NOMO-1 treated with DMSO at 0.1 percent for 48 hours (cell line): ENCODE results near the gene OR2V1.
"Not testable (repeated sequence)": the region's sequence is repeated elsewhere in the genome, so short reads cannot be mapped to it uniquely, and the experiment has no call there.

Experiments
- DNase-seq: peaks from one replicate; lab custom pipeline; 2025; ENCODE audit not compliant: unreplicated experiment; lab: John Stamatoyannopoulos, UW

The OR2V1 gene

GRCh38 chr5:181160755-181161533 is 30.0 kb upstream of the OR2V1 start:
- DNase-seq = not testable (repeated sequence)

- no peak for DNase-seq
Observed at GRCh38 chr5:181160152-181160754, 29.3 kb upstream of the OR2V1 start.

- peak; percentile 38 for DNase-seq
Observed at GRCh38 chr5:181159286-181160151, 28.6 kb upstream of the OR2V1 start.

- DNase-seq = no peak
Observed at GRCh38 chr5:181158869-181159268, 27.9 kb upstream of the OR2V1 start.

- DNase-seq = no peak
Observed at GRCh38 chr5:181156758-181157157, 25.8 kb upstream of the OR2V1 start.

GRCh38 chr5:181153814-181154213 is 22.8 kb upstream of the OR2V1 start:
- DNase-seq = peak; percentile 14

GRCh38 chr5:181152406-181152805 is 21.4 kb upstream of the OR2V1 start:
- no peak for DNase-seq

- DNase-seq = no peak
Observed at GRCh38 chr5:181151146-181151545, 20.2 kb upstream of the OR2V1 start.

GRCh38 chr5:181149806-181150733 is 19.1 kb upstream of the OR2V1 start:
- DNase-seq = no peak

- DNase-seq = no peak
Observed at GRCh38 chr5:181149355-181149754, 18.4 kb upstream of the OR2V1 start.

- DNase-seq = not testable (repeated sequence)
Observed at GRCh38 chr5:181146927-181147636, 16.1 kb upstream of the OR2V1 start, which contains the start of gene OR2V2. Gene OR2V2 (plus strand): TSS chr5:181147586. CDS start chr5:181154943, 7,357 bp downstream.

- DNase-seq = no peak
Observed at GRCh38 chr5:181145133-181145532, 14.2 kb upstream of the OR2V1 start.

- DNase-seq = no peak
Observed at GRCh38 chr5:181142054-181142453, 11.1 kb upstream of the OR2V1 start.

GRCh38 chr5:181140766-181141165 is 9.8 kb upstream of the OR2V1 start:
- DNase-seq = no peak

GRCh38 chr5:181138258-181138657 is 7.3 kb upstream of the OR2V1 start:
- DNase-seq = no peak

GRCh38 chr5:181136361-181136955 is 5.5 kb upstream of the OR2V1 start:
- DNase-seq = no peak

- DNase-seq = no peak
Observed at GRCh38 chr5:181134259-181134658, 3.3 kb upstream of the OR2V1 start.

GRCh38 chr5:181133610-181134231 is 2.8 kb upstream of the OR2V1 start:
- DNase-seq = no peak

- no peak for DNase-seq
Observed at GRCh38 chr5:181133083-181133482, 2.1 kb upstream of the OR2V1 start.
